GM23248 (cell line): ENCODE measurements around the gene TEF.

Experiments used
- EZH2 ChIP-seq: fragments of 200-600 bp; sonication (generic); IDR thresholded peaks from 2 replicates; pipeline ENCODE4 v1.6.1; 2018; ENCODE audit warnings: antibody characterized with exemption, mild to moderate bottlenecking; ENCODE audit not compliant: insufficient read depth, poor library complexity, severe bottlenecking
- EZH2phosphoT487 ChIP-seq: fragments of 200-600 bp; sonication (generic); IDR thresholded peaks from 2 replicates; pipeline ENCODE4 v1.6.1; 2018; ENCODE audit warnings: antibody characterized with exemption, moderate library complexity, mild to moderate bottlenecking, low read depth; ENCODE audit not compliant: insufficient read depth

DNA sequence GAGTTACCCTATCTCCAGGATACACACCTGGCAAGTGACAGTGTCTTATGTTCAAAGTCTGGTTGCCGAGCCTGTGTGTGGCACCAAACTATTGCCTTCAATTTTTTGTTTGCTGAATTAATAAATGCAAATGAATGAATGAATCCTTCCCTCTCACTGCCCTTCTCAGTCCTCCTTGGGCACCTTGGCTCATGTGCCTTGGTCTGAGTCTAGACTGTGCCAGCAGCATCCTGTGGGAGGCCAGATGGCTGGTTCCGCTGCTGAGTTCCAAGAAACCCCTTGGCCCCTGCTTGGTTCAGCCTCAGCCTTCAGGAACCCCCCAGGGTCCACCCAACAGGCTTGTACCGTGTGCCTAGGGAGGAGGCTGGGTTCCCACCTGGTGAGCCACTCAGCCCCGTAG is 33.8 kb downstream of the TEF start:
- TF ChIP-seq EZH2 (no peak), EZH2phosphoT487 (no peak)
